IPS-NIHi11 (cell line): Measurements from ENCODE around the gene RNF126.

Experiments used
- DNase-seq: peaks from one replicate; pipeline ENCODE4 v3.0.0; 2012; ENCODE audit warnings: mixed read lengths, low spot score

The RNF126 gene

DNA sequence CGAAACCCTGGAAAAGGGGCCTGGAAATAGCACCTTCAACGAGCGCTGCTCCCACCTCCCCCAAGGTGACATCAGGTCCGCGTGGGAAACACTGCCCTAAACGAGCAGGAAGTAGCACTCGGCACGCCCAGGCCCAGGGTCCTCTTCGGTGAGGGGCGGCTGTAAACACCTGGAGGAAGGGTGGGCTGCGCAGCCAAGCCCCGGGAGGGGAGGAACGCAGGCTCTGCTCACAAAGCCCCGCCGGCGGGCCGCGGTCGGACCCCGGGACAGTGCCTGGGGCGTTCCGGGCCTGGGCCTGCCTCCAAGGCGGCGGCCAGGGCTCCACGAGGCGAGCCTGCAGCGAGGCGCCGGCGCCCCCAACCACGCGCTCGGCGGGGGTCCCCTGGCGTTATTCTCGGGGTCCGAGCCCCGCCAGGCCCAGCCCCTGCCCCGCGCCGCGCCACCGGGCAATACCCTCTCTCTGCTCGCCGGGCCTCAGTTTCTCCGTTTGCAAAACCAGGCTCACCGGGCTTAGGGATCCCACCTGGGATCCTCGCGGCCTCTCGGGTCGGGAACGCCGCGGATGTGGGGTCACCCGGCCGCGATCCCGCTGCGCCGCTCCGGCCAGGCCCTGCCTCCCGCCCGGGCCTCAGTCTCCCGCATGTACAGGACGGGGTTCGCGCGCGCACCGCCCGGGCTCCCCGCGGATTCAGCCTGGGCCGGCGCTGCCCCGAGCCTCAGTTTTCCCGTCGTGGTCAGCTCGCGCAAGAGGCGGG, 630 bp downstream of the RNF126 start:
- peak; percentile 68 for DNase-seq

- no peak for DNase-seq
These were observed 1.4 kb downstream of the RNF126 start for GRCh38 chr19:661427-662196.

GRCh38 chr19:660793-661426, 2.1 kb downstream of the RNF126 start:
- DNase-seq: no peak

DNA sequence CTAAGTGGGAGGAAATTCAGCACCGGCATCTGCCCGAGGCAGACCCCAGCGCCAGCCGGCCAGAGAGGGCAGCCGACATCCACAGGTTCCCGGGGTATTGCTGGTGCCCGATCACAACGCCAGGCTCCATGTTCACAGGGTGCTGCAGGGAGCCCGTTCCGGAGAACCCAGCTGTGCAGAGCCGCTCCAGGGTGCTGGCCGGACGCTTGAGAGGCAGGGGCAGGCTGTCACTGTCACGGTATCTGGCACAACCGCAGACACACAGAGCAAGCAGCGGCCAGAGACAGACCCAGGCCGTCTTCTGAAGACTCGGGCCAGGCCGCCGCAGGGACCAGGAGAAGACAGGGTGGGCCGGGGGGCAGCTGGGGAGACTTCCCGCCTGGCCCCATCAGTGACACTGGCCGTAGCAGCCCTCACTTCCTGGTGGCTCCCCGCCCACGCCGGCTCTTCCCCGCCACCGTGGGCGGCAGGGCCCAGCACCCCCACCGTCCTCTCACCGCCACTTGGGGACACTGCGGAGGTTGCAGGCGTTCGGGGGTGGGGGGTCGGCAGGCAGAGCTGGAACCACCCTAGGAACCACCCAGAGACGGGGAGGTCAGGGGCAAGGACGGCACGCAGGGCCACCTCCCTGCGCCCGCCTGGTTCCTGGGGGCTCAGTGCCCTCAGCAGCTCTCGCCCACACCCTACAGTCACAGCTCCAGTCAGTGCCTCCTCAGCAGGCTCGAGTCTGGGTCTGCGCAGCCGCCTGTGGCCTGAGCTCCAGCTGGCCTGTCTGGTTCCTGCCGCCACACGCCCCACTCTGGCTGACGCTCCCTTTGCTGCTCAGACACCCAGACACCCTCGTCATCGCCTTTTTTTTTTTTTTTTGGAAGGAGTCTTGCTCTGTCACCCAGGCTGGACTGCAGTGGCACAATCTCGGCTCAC, 3.8 kb downstream of the RNF126 start:
- DNase-seq: no peak

DNA sequence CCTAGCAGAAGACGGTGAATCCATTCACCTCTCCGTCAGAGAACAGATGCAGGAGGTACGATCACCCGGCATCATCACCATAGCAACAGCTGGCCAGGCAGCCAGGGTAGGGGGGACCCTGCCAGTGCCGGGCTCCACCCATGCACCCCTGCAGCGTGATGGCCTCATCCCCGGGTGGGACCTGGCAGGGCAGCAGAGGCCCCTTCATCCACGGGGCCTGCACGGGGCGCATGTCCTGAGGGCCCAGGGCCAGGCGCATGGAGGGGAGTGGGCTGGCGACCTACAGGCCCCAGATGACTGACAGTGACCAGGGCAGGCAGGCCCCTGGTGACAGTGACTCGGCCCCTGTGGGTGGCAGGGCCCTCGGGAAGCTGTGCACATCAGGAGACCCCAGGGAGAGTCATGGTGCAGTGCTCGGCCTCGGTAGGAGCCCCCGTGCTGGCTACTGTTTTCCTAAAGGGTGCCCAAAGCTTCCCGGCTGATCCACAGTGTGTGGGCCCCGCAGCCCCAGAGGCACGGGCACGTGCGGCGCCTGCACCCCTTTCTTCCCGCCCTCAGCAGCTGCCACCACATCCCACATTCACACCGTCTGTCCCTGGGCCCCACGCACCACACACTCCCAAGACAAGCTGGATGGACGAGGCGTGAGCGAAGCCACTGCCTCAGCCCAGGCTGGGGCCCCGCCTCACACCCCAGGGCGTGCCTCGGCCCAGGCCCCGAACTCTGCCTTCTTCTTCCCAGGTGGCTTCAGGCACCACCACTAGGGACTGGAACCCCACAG, 4.8 kb downstream of the RNF126 start:
- DNase-seq: no peak

GRCh38 chr19:657611-658010, 5.4 kb downstream of the RNF126 start:
- no peak for DNase-seq

DNA sequence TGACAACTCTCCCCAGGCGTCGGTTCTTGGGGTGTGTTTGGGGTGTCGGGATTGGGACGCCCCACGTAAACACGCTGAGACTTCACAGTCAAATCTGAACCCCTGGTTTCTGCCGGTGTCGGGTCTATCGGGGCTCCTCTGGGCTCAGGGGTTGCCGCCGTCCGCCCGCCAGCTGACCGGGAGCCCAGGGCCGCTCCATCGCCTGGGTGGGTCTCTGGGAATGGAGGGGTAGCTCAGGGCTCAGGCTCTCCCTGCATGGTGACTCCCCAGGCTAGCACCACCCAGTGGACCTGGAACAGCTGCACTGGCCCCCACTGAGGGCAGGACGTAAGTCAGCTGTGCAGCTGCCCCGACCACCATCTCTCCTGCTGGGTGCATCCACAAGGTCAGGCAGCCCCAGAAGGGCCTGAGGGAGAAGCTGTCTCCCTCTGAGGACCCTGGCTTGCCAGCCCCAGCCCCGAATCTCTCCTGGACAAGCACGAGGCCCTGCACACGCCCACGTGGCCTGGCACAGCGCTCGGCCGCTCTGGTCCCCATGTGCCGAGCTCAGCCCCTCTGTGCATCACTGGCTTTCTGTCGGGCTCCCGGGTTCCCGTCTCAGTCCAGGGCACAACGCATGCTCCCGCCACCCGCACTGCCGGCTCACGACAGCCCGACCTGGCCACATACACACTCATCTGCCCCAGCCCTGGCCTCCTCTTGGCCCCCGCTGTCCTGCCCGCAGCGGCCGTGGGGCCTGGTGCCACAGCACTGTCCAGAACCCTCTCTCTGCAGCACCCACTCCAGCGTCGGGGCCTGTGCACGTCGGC, 6.1 kb downstream of the RNF126 start:
- DNase-seq: no peak

DNA sequence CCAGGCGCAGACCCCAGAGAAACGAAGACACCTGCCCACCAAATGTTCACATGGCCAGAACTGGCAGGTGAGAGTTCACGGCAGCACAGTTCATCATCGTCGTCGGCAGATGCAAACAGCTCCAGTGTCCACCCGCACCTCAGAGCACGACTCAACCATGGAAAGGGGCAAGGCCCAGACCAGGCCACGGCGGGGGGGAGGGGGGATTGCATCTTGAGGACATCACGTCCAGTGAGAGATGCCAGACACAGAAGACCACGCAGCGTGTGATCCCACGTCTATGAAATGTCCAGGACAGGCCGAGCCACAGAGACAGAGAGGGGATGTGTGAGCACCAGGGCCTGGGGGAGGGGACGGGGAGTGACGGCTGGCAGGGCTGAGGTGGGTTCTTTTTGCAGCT, 7.3 kb downstream of the RNF126 start:
- no peak for DNase-seq

DNA sequence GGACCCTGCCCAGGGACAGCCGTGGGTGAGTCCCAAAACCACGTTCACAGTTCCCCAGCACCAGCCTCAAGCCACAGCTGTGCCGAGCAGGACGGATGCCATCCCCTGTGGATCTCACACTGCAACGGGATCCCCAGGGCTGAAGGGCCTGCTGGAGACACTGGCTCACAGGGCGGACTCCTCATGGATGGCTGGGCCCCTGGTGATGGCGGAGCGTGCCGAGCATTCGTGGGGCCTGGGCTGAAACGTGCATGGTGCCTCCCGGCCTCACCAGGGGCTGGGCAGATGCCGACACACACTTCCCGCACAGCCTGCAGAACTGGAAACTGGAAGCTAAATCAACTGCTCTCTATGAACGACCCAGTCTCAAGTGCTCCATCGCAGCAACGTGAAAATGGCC, 9.6 kb downstream of the RNF126 start:
- no peak for DNase-seq

DNA sequence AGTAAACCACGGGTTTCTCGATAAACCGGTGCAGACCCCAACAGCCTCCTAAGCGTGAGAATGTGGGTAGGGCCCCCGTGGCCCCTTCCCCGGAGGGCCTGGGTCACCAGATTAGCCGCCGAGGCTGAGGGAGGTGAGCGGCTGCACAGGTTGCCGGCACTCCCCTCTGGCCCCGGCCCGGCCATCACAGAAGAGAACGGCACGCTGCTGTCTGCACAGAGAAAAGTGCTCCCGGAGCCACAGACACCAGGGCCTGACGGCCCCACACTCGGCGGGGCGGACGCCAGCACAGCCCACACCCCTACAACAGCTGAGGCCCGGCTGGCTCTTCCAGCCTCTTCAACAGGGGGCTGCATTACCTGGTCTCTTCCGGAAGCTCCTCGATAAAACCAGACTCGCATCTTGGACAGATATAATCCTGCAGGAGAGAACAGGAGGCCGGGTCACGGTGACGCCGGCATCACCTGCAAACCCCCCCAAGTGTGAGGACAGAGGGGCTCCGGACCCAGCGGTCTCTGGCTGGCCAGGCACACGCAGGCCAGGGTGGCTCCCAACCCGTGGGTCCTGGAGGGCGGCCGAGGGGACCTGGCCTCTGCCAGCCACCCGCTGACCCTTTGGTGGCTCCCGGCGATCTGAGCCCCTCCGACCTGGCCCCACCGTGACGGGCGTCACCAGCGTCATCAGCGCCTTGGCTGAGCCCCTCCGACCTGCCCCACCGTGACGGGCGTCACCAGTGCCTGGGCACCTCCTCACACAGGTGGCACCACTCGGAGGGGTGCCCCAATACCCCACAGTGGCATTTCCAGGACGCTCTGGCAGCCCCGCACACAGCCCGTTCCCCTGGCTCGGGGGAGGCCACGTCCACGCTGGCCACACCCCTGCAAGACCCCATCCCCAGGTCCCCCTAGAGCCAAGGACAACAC, 10.3 kb downstream of the RNF126 start:
- no peak for DNase-seq

DNA sequence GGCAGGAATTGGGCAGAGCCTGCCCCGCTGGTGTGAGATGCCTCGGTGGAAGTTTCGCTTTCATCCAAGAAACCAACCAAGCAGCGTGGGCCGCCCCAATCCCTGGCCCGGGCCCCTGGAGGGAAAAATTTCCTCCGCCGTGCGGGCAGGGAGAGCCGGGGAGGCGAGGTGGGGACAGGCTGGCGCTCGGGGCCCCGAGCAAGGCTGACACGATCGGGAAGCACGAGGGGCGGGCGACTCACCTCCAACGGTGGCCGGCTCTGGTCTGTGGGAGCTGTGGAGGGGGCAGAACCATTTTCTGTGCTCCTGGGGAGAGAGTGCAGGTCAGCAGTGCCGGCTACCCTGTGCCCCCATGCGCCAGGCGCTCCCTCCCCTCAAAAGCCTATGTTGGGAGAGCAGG, 11.0 kb downstream of the RNF126 start:
- no peak for DNase-seq

GRCh38 chr19:651114-651818, 11.7 kb downstream of the RNF126 start:
- DNase-seq: no peak

DNA sequence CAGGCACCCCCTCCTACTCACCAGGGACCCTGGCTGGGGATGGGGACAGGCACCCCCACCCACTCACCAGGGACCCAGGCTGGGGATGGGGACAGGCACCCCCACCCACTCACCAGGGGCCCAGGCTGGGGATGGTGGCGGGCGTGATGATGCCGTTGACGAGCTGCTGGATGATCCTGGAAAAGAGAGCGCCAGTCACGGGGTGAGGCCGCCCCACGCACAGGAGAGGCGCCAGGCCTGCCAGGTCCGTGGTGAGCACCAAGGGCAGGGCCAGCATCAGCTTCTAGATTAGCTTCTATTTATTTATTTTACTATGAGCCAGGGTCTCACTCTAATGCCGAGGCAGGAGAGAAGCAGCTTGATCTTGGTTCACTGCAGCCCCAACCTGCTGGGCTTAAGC, 12.9 kb downstream of the RNF126 start:
- peak; percentile 6 for DNase-seq

DNA sequence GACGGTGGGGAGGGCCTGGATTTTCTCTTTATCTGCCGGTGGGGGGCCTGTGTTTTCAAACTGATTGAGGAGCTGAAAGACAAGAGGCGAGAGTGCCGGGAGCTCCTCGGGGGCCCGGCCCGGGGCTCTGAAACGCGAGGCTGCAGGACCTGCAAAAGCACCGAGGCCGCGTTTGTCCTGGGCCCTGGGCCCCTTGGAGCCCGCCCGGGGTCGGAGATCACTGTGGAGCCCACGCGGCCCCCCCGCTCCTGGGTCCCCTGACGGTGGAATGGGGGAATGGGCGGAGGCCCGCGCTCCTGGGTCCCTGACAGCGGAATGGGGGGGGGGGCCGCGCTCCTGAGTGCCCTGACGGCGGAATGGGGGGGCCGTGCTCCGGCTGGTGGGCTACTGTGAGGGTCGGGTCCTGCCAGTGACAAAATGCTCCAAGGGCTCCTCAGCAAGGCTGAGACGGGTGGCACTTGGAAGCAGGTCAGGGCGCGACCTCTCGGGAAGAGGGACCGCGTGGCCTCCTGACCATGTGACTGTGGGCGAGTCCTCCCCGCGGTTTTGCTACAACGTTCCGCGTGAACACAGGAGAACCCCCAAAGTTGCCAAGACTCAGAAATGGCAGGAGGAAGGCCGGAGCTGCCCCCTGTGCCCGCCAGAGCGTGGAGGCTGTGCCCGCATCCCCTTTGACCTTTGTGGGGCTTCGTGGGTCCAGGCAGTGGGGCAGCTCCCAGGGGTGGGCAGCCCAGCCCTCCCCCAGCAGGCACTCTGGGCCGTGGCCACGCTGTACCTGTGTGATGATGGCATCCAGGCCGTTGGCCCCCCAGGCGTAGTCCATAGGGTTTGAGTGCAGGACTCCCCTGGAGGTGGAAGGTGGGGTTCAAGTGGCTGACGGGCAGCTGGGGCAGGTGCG, 13.9 kb downstream of the RNF126 start:
- DNase-seq: peak; percentile 29

- peak; percentile 24 for DNase-seq
These were observed 14.7 kb downstream of the RNF126 start for GRCh38 chr19:648305-648704.

GRCh38 chr19:647566-648284, 15.3 kb downstream of the RNF126 start:
- peak; percentile 14 for DNase-seq
